KMS-11 (cell line): ENCODE data around the gene PLAC9.

Experiments
- H2AFZ ChIP-seq: fragments of 200-600 bp; sonication (generic); 2 replicates; pipeline ENCODE4 v1.6.1; 2016; ENCODE audit warnings: antibody characterized with exemption, mixed run types, low read depth
- H3K27ac ChIP-seq: fragments of 200-600 bp; sonication (generic); 2 replicates; pipeline ENCODE4 v1.6.1; 2016; ENCODE audit warnings: mild to moderate bottlenecking, mixed run types
- H3K27me3 ChIP-seq: fragments of 200-600 bp; sonication (generic); 2 replicates; pipeline ENCODE4 v1.6.1; 2017; ENCODE audit warnings: mild to moderate bottlenecking, low read depth, mixed run types, moderate library complexity; ENCODE audit not compliant: insufficient read depth
- H3K36me3 ChIP-seq: fragments of 200-600 bp; sonication (generic); 2 replicates; pipeline ENCODE4 v1.6.1; 2017; ENCODE audit warnings: mild to moderate bottlenecking, mixed run types; ENCODE audit not compliant: insufficient read depth
- H3K4me1 ChIP-seq: fragments of 200-600 bp; sonication (generic); 2 replicates; pipeline ENCODE4 v1.6.1; 2016; ENCODE audit warnings: mild to moderate bottlenecking, low read depth, mixed run types; ENCODE audit not compliant: poor library complexity, severe bottlenecking
- H3K4me2 ChIP-seq: fragments of 200-600 bp; sonication (generic); 2 replicates; pipeline ENCODE4 v1.7.0; 2016; ENCODE audit warnings: mild to moderate bottlenecking, mixed run types
- H3K4me3 ChIP-seq: fragments of 200-600 bp; sonication (generic); IDR thresholded peaks from 2 replicates; pipeline ENCODE4 v1.6.1; 2017; ENCODE audit warnings: low read depth, low read length, mixed read lengths; ENCODE audit not compliant: insufficient read depth
- H3K79me2 ChIP-seq: fragments of 200-600 bp; sonication (generic); 2 replicates; pipeline ENCODE4 v1.6.1; 2016; ENCODE audit warnings: low read depth, mixed run types; ENCODE audit not compliant: insufficient read depth
- H3K9ac ChIP-seq: fragments of 200-600 bp; sonication (generic); 2 replicates; pipeline ENCODE4 v1.6.1; 2016; ENCODE audit warnings: mild to moderate bottlenecking, mixed run types
- H4K20me1 ChIP-seq: fragments of 200-600 bp; sonication (generic); 2 replicates; pipeline ENCODE4 v1.6.1; 2016; ENCODE audit warnings: mild to moderate bottlenecking, mixed run types; ENCODE audit not compliant: insufficient read depth
- TF ChIP-seq, protein P1 (sequence below): fragments of 200-600 bp; sonication (generic); conservative IDR thresholded peaks from 2 replicates; pipeline ENCODE4 v1.6.1; 2017; ENCODE audit warnings: low read depth, mild to moderate bottlenecking, antibody characterized with exemption, low read length, moderate library complexity, mixed read lengths

PLAC9 gene

DNA sequence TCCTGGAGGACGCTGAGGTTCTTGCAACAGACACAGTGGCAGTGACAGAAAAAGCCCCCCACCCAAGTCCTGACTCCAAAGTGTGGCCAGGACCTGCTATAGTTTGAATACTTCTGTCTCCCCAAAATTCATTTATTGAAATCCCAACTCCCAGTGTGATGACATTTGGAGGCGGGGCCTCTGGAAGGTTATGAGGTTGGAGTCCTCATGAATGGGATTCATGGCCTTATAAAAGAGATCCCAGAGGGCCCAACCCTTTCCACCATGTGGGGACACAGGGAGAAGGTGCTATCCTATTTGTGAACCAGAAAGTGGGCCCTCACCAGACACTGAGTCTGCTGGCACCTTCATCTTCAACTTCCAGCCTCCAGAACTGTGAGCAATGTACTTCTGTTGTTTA is 54.5 kb downstream of the PLAC9 start:
- no peak overlapping the region for H2AFZ ChIP-seq
- peaks cover 5% of the 10 kb centered on the region; the same call in 1 of the 2 replicates for H3K79me2 ChIP-seq
- no peaks in the 10 kb centered on the region for H4K20me1 ChIP-seq
- no peaks in the 10 kb centered on the region for H3K27me3 ChIP-seq
- H3K4me1 ChIP-seq = peaks cover 11% of the 10 kb centered on the region
- no peak overlapping the region; the same call in 1 of the 2 replicates for H3K4me2 ChIP-seq
- TF ChIP-seq, protein P1, sequence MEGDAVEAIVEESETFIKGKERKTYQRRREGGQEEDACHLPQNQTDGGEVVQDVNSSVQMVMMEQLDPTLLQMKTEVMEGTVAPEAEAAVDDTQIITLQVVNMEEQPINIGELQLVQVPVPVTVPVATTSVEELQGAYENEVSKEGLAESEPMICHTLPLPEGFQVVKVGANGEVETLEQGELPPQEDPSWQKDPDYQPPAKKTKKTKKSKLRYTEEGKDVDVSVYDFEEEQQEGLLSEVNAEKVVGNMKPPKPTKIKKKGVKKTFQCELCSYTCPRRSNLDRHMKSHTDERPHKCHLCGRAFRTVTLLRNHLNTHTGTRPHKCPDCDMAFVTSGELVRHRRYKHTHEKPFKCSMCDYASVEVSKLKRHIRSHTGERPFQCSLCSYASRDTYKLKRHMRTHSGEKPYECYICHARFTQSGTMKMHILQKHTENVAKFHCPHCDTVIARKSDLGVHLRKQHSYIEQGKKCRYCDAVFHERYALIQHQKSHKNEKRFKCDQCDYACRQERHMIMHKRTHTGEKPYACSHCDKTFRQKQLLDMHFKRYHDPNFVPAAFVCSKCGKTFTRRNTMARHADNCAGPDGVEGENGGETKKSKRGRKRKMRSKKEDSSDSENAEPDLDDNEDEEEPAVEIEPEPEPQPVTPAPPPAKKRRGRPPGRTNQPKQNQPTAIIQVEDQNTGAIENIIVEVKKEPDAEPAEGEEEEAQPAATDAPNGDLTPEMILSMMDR = no peak
- peak overlapping the region; percentile 21; the same call in 1 of the 2 replicates for H3K27ac ChIP-seq
- no peak overlapping the region for H3K9ac ChIP-seq
- H3K36me3 ChIP-seq = no peaks in the 10 kb centered on the region
- H3K4me3 ChIP-seq = no peak overlapping the region

DNA sequence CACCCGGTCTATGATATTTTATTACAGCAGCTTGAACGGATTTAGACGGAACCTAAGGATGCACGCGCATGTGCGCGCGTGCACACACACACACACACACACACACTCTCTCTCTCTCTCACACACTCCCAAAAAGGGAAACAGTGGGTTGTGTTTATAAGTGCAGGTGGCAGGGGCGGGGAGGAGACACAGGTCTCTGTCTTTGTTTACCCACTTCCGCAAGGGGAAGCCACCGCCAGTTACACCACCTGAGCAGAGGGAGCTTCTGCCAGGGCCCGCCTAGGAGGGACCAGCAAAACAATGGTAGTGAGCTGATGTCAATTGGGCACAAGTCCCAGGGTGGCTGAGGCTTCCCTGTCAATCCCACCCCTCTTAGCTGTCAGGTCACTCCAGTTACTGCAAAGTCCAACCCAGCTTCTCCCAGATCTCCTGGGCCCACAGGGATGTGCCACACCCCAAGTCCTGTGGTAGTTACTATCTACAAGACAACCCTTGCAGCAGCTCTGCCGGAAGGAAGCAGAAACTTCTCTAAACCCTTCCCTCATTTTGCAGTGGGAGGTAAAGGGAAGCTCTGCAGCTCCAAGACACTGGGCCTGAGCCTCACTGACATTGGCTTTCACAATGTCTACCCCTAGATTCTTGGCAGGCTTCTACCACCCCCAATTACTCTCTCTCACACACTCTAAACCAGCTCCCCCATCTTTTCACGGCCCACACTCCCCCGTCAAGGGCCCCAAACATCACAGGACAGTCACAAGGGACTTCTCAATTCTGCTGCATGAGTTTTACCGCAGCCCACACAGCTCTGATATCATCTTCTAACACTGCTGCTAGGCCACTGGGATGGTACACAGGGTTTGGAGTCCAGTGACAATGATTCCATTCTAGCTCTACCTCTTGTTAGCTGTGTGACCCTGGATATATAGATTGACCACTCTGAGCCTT is 55.2 kb downstream of the PLAC9 start:
- no peak overlapping the region for H3K9ac ChIP-seq
- H3K4me1 ChIP-seq = peaks cover 11% of the 10 kb centered on the region
- peaks cover 11% of the 10 kb centered on the region; the same call in 1 of the 2 replicates for H3K79me2 ChIP-seq
- TF ChIP-seq, protein P1 = no peak
- H3K4me2 ChIP-seq = no peak overlapping the region; the same call in 1 of the 2 replicates
- no peak overlapping the region for H2AFZ ChIP-seq
- H3K27me3 ChIP-seq = no peaks in the 10 kb centered on the region
- H3K27ac ChIP-seq = peak overlapping the region; percentile 21; the same call in 1 of the 2 replicates
- H3K4me3 ChIP-seq = no peak overlapping the region
- no peaks in the 10 kb centered on the region for H4K20me1 ChIP-seq
- no peaks in the 10 kb centered on the region for H3K36me3 ChIP-seq

DNA sequence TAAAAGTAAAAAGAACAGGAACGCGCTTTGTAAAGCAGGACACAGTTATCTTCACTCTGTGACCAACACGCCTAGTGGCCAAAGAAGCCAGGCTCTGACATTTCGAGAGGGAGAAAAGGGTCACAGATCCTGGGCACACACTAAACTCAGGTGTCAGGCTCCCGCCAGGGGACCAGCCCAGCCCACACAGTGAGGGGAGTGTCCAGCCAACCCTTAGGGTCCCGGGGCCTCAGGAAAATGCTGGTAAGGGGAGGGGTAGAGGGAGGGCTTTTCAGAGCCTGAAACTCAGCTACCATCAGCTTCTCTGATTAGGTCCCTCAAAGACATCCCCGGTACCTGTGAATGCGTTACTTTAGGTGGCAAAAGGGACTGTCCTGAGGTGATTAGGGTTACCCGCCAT is 56.2 kb downstream of the PLAC9 start:
- Histone ChIP-seq H4K20me1 (no peaks in the 10 kb centered on the region), H3K27ac (no peak overlapping the region), H3K4me1 (peaks cover 11% of the 10 kb centered on the region), H3K27me3 (no peaks in the 10 kb centered on the region), H3K79me2 (peaks cover 18% of the 10 kb centered on the region; the same call in 1 of the 2 replicates), H3K4me2 (no peak overlapping the region), H3K9ac (no peak overlapping the region), H3K4me3 (no peak overlapping the region), H2AFZ (no peak overlapping the region), H3K36me3 (no peaks in the 10 kb centered on the region)
- TF ChIP-seq, protein P1 = no peak

DNA sequence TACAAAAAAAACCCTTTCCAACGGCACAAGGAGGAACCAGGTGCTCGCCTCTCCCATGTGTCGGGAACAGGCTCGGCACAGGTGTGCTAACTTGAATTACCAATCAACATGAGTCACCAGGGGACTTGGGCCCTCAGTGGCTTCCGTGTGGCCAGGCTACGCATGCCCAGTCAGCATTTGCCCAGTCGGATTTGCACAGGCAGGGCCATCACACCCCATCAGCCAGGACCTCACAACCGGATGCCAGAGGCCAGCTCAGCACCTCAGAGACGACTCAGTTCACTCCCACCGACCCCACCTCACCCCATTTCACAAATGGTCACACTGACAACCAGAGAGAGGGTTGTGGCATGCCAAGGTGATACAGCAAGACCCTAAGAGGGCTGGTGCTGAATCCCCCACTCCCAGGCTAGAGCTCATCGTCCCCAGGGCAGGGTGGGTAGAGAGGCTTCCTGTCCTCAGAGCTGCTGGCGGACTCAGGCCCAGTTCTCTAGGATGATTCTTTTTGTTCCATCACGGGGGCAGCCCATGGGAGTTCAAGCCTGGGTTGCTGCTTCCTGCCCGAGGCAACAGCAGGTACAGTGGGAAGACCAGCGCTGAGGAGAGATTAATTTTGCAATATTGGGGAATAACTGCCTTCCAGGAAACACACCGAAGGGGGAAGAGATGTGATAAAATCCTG is 59.2 kb downstream of the PLAC9 start:
- no peak overlapping the region for H3K9ac ChIP-seq
- H3K36me3 ChIP-seq = no peaks in the 10 kb centered on the region
- no peak overlapping the region for H3K4me3 ChIP-seq
- H2AFZ ChIP-seq = no peak overlapping the region
- H3K4me2 ChIP-seq = no peak overlapping the region
- H3K79me2 ChIP-seq = peaks cover 37% of the 10 kb centered on the region; the same call in 1 of the 2 replicates
- no peaks in the 10 kb centered on the region for H4K20me1 ChIP-seq
- TF ChIP-seq, protein P1 = no peak
- no peaks in the 10 kb centered on the region for H3K27me3 ChIP-seq
- H3K4me1 ChIP-seq = peaks cover 33% of the 10 kb centered on the region
- H3K27ac ChIP-seq = no peak overlapping the region
